H1 (cell line): ENCODE data around the gene GRK3.

Source experiments
- BRCA1 ChIP-seq: IDR thresholded peaks from 2 replicates; pipeline ENCODE4 v1.6.1; 2012; ENCODE audit warnings: low read depth, low read length, improper control_type of control experiment
- POLR2A ChIP-seq, 2 experiments: IDR thresholded peaks; 1 replicate in 1 of 2; 2 replicates in 1 of 2; pipeline ENCODE4 v1.6.1; 2011; ENCODE audit warnings: low read depth in 2 of 2, low read length in 2 of 2, mild to moderate bottlenecking in 2 of 2; ENCODE audit errors: control extremely low read depth in 1 of 2
- POLR2AphosphoS5 ChIP-seq: IDR thresholded peaks from 2 replicates; pipeline ENCODE4 v1.6.1; 2011; ENCODE audit warnings: low read depth, low read length
- SP2 ChIP-seq: IDR thresholded peaks from 2 replicates; pipeline ENCODE4 v1.6.1; 2012; ENCODE audit warnings: mild to moderate bottlenecking, low read length, inconsistent platforms
- SUZ12 ChIP-seq: fragments of 200-600 bp; sonication (generic); IDR thresholded peaks from 2 replicates; pipeline ENCODE4 v1.6.1; 2012; ENCODE audit warnings: mild to moderate bottlenecking, inconsistent platforms, low read length, moderate library complexity, mixed read lengths
- TF ChIP-seq, protein P1 (sequence below): IDR thresholded peaks from 2 replicates; pipeline ENCODE4 v1.6.1; 2011; ENCODE audit warnings: low read length, improper control_type of control experiment
- TF ChIP-seq, protein P2 (sequence below), 3 experiments: IDR thresholded peaks; 1 replicate in 2 of 3; 2 replicates in 1 of 3; pipeline versions ENCODE4 v1.5.1 to v1.6.1; 2011; ENCODE audit warnings: low read length in 3 of 3, mild to moderate bottlenecking in 3 of 3, inconsistent platforms in 2 of 3, low read depth in 1 of 3, moderate library complexity in 1 of 3; ENCODE audit not compliant: insufficient read depth in 1 of 3; ENCODE audit errors: control extremely low read depth in 1 of 3

DNA sequence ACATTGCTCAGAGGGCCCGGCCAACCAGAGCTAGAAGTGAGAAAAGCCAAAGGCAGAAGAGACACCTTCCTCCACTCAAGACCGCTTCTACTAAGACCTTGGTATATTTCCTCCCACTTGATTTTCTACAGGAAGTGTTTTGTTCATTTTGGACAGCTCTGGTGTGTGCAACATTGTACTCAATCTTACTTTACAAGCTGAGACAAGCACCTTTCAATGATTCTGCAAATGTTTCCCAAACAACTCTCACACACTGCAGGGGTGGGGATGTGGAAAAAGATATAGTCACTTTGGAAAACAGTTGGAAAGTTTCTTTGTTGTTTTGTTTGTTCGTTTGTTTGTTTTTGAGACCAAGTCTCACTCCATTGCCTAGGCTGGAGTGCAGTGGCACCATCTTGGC, 193.2 kb downstream of the GRK3 start:
- TF ChIP-seq, protein P1, sequence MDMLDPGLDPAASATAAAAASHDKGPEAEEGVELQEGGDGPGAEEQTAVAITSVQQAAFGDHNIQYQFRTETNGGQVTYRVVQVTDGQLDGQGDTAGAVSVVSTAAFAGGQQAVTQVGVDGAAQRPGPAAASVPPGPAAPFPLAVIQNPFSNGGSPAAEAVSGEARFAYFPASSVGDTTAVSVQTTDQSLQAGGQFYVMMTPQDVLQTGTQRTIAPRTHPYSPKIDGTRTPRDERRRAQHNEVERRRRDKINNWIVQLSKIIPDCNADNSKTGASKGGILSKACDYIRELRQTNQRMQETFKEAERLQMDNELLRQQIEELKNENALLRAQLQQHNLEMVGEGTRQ, result no peak
- TF ChIP-seq SP2, result no peak
- TF ChIP-seq, protein P2, sequence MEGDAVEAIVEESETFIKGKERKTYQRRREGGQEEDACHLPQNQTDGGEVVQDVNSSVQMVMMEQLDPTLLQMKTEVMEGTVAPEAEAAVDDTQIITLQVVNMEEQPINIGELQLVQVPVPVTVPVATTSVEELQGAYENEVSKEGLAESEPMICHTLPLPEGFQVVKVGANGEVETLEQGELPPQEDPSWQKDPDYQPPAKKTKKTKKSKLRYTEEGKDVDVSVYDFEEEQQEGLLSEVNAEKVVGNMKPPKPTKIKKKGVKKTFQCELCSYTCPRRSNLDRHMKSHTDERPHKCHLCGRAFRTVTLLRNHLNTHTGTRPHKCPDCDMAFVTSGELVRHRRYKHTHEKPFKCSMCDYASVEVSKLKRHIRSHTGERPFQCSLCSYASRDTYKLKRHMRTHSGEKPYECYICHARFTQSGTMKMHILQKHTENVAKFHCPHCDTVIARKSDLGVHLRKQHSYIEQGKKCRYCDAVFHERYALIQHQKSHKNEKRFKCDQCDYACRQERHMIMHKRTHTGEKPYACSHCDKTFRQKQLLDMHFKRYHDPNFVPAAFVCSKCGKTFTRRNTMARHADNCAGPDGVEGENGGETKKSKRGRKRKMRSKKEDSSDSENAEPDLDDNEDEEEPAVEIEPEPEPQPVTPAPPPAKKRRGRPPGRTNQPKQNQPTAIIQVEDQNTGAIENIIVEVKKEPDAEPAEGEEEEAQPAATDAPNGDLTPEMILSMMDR (IDR thresholded peaks at IDR 0.05; ENCODE audit: control extremely low read depth in 1 of 3, insufficient read depth in 1 of 3, low read depth in 1 of 3, low read length in 3 of 3), result no peak
- no peak for TF ChIP-seq POLR2AphosphoS5
- no peak for TF ChIP-seq SUZ12
- TF ChIP-seq POLR2A (IDR thresholded peaks at IDR 0.05; ENCODE audit: control extremely low read depth in 1 of 2, low read depth in 2 of 2, low read length in 2 of 2), result no peak
- TF ChIP-seq BRCA1, result no peak
